IMR-90 (cell line): ENCODE measurements around the gene PITPNM3. TPM values are rescaled to one million over a fixed set of nuclear protein-coding genes. Genes with fewer than 3 reads are reported as not detected.

Source experiments
- ATAC-seq: fragments of 200-7000 bp; cut with Tn5 transposase; 2 replicates; pipeline ENCODE4 v1.9.1; 2020; ENCODE audit warnings: low read depth, mild to moderate bottlenecking, moderate library complexity
- BruUV-seq: library from RNA; stranded (reverse); fragments of 400-500 nt; replicated peaks from 2 replicates; lab custom pipeline; 2021; lab: Mats Ljungman, UMichigan
- CTCF ChIA-PET: fragments of 300-600 bp; formaldehyde crosslinking; extraction: SDS; loops from one replicate; lab custom pipeline; 2021; ENCODE audit warnings: antibody characterized with exemption; lab: Yijun Ruan, JAX
- POLR2A ChIA-PET: fragments of 300-600 bp; sonication (Branson Sonifier 250); formaldehyde crosslinking; loops from one replicate; lab custom pipeline; 2022; ENCODE audit warnings: antibody characterized with exemption; ENCODE audit not compliant: unreplicated experiment; lab: Charles Lee
- DNase-seq: peaks from one replicate; pipeline ENCODE4 v3.0.0; 2013
- H2AFZ ChIP-seq: replicated peaks from 2 replicates; pipeline ENCODE3; 2013; ENCODE audit warnings: low read length, mild to moderate bottlenecking; ENCODE audit not compliant: poor library complexity
- H2AK5ac ChIP-seq: 2 replicates; pipeline ENCODE4 v1.6.1; 2013; ENCODE audit warnings: low read depth, low read length, inconsistent platforms
- H2AK9ac ChIP-seq: replicated peaks from 2 replicates; pipeline ENCODE3; 2013; ENCODE audit warnings: mild to moderate bottlenecking, low read depth, low read length, moderate library complexity; ENCODE audit not compliant: poor library complexity
- H2BK120ac ChIP-seq: 2 replicates; pipeline ENCODE4 v1.6.1; 2013; ENCODE audit warnings: low read depth, low read length, inconsistent platforms
- H2BK15ac ChIP-seq: 3 replicates; pipeline ENCODE4 v1.6.1; 2013; ENCODE audit warnings: low read depth, low read length, inconsistent platforms
- H2BK20ac ChIP-seq: 2 replicates; pipeline ENCODE4 v1.6.1; 2013; ENCODE audit warnings: low read depth, mild to moderate bottlenecking, inconsistent platforms, low read length, moderate library complexity
- H2BK5ac ChIP-seq: 2 replicates; pipeline ENCODE4 v1.6.1; 2013; ENCODE audit warnings: mild to moderate bottlenecking, low read depth, low read length, inconsistent platforms; ENCODE audit not compliant: poor library complexity, severe bottlenecking
- H3K14ac ChIP-seq: replicated peaks from 2 replicates; pipeline ENCODE4 v1.6.1; 2013; ENCODE audit warnings: low read depth, low read length, inconsistent platforms
- H3K18ac ChIP-seq: 2 replicates; pipeline ENCODE4 v1.6.1; 2013; ENCODE audit warnings: low read depth, low read length, control low read depth
- H3K23ac ChIP-seq: 2 replicates; pipeline ENCODE4 v1.6.1; 2013; ENCODE audit warnings: low read depth, low read length, inconsistent platforms
- H3K27ac ChIP-seq: 2 replicates; pipeline ENCODE4 v1.5.1; 2013; ENCODE audit warnings: mild to moderate bottlenecking, control low read depth, low read length; ENCODE audit not compliant: insufficient read depth
- H3K27me3 ChIP-seq: 2 replicates; pipeline ENCODE4 v1.6.1; 2013; ENCODE audit warnings: low read length; ENCODE audit not compliant: control insufficient read depth, insufficient read depth
- H3K36me3 ChIP-seq: 2 replicates; pipeline ENCODE4 v1.6.1; 2013; ENCODE audit warnings: low read length, mixed read lengths; ENCODE audit not compliant: control insufficient read depth, insufficient read depth
- H3K4ac ChIP-seq: 2 replicates; pipeline ENCODE4 v1.6.1; 2013; ENCODE audit warnings: low read depth, low read length, inconsistent platforms
- H3K4me1 ChIP-seq: 2 replicates; pipeline ENCODE4 v1.6.1; 2013; ENCODE audit warnings: low read length, mixed read lengths; ENCODE audit not compliant: control insufficient read depth, insufficient read depth
- H3K4me2 ChIP-seq: 2 replicates; pipeline ENCODE4 v1.6.1; 2013; ENCODE audit warnings: low read depth, mild to moderate bottlenecking, control low read depth, low read length, moderate library complexity
- H3K4me3 ChIP-seq: 2 replicates; pipeline ENCODE4 v1.5.1; 2013; ENCODE audit warnings: low read depth, mild to moderate bottlenecking, control low read depth, low read length, moderate library complexity; ENCODE audit not compliant: insufficient read depth
- H3K56ac ChIP-seq: 2 replicates; pipeline ENCODE4 v1.6.1; 2013; ENCODE audit warnings: low read length, inconsistent platforms; ENCODE audit not compliant: insufficient read depth; ENCODE audit errors: extremely low read depth
- H3K79me1 ChIP-seq, 2 experiments: 2 replicates each; pipeline ENCODE4 v1.6.1; 2013; ENCODE audit warnings: low read length in 2 of 2, inconsistent platforms in 1 of 2, low read depth in 1 of 2
- H3K9ac ChIP-seq: 2 replicates; pipeline ENCODE4 v1.6.1; 2013; ENCODE audit warnings: low read depth, low read length, control low read depth
- H3K9me1 ChIP-seq: 2 replicates; pipeline ENCODE4 v1.6.1; 2013; ENCODE audit warnings: low read length, inconsistent platforms; ENCODE audit not compliant: insufficient read depth
- H3K9me3 ChIP-seq: 2 replicates; pipeline ENCODE4 v1.6.1; 2013; ENCODE audit warnings: low read length; ENCODE audit not compliant: control insufficient read depth, insufficient read depth
- H4K20me1 ChIP-seq: 2 replicates; pipeline ENCODE4 v1.6.1; 2013; ENCODE audit warnings: low read length, inconsistent platforms; ENCODE audit not compliant: insufficient read depth
- H4K5ac ChIP-seq: 2 replicates; pipeline ENCODE4 v1.6.1; 2013; ENCODE audit warnings: mild to moderate bottlenecking, low read depth, low read length, control low read depth
- H4K8ac ChIP-seq, 2 experiments: 2 replicates each; pipeline ENCODE4 v1.6.1; 2013; ENCODE audit warnings: low read depth in 2 of 2, low read length in 2 of 2, control low read depth in 1 of 2, inconsistent platforms in 1 of 2
- H4K91ac ChIP-seq: 2 replicates; pipeline ENCODE4 v1.6.1; 2013; ENCODE audit warnings: low read depth, low read length, inconsistent platforms; ENCODE audit not compliant: insufficient read depth
- BHLHE40 ChIP-seq: fragments of 150-350 bp; IDR thresholded peaks from 2 replicates; pipeline ENCODE4 v1.6.1; 2016; ENCODE audit warnings: mild to moderate bottlenecking, low read depth, low read length
- CEBPB ChIP-seq: IDR thresholded peaks from 2 replicates; pipeline ENCODE4 v1.6.1; 2012; ENCODE audit warnings: low read depth, low read length, improper control_type of control experiment
- FOS ChIP-seq: fragments of 150-350 bp; IDR thresholded peaks from 2 replicates; pipeline ENCODE4 v1.6.1; 2016; ENCODE audit warnings: low read depth, low read length
- MXI1 ChIP-seq: IDR thresholded peaks from 2 replicates; pipeline ENCODE4 v1.6.1; 2012; ENCODE audit warnings: low read depth, mild to moderate bottlenecking, low read length, moderate library complexity, borderline replicate concordance
- NFE2L2 ChIP-seq: fragments of 150-350 bp; IDR thresholded peaks from 2 replicates; pipeline ENCODE4 v1.6.1; 2016; ENCODE audit warnings: low read depth, mild to moderate bottlenecking, low read length
- POLR2A ChIP-seq: IDR thresholded peaks from 2 replicates; pipeline ENCODE4 v1.6.1; 2012; ENCODE audit warnings: mild to moderate bottlenecking, low read depth, low read length
- WGBS, 2 experiments: methylation state at CpG; one replicate each; pipeline versions ENCODE4 v1.1.5 to v1.1.7; 2013; ENCODE audit warnings: missing lambda C conversion rate in 2 of 2; ENCODE audit not compliant: insufficient read length in 1 of 2; ENCODE audit errors: extremely low coverage in 2 of 2; 5-methylcytosine and 5-hydroxymethylcytosine counted together
- dilution Hi-C: fragments of 300-500 bp; cut with HindIII; formaldehyde crosslinking; loops from one replicate; pipeline ENCODE4 v1.14.3; 2018; ENCODE audit warnings: low sequenced_read_pairs; ENCODE audit not compliant: unreplicated experiment
- in situ Hi-C: fragments of 300-500 bp; cut with MboI; formaldehyde crosslinking; loops from 3 replicates; pipeline ENCODE4 v1.14.3; 2019; ENCODE audit warnings: low sequenced_read_pairs, inconsistent platforms, mixed read lengths
- intact Hi-C: fragments of 100-400 bp; cut with micrococcal nuclease; formaldehyde crosslinking; loops from 2 replicates; pipeline ENCODE4 v1.10.0; 2022
- polyA plus RNA-seq, 3 experiments: library from polyadenylated mRNA; depleted of rRNA; stranded (reverse); fragments of >200 nt; gene quantifications; 2 replicates each; pipeline ENCODE4 v1.2.3, GENCODE V29; 2012; ENCODE audit warnings: low replicate concordance in 1 of 3
- total RNA-seq: library from RNA; depleted of rRNA; stranded (reverse); fragments of >200 nt; gene quantifications from 2 replicates; pipeline ENCODE4 v1.2.3, GENCODE V29; 2012
- TF ChIP-seq, protein P1 (sequence below): fragments of 150-350 bp; IDR thresholded peaks from 2 replicates; pipeline ENCODE4 v1.6.1; 2017; ENCODE audit warnings: mild to moderate bottlenecking, antibody characterized with exemption, low read length, low read depth
- TF ChIP-seq, protein P2 (sequence below): conservative IDR thresholded peaks from 2 replicates; pipeline ENCODE4 v1.5.1; 2012; ENCODE audit warnings: mild to moderate bottlenecking, low read depth, low read length, improper control_type of control experiment

The PITPNM3 gene
- total and polyA plus RNA-seq, 2 of the 4 experiments (the other 2 are of a cell fraction), result 0.54 to 1.7 TPM

DNA sequence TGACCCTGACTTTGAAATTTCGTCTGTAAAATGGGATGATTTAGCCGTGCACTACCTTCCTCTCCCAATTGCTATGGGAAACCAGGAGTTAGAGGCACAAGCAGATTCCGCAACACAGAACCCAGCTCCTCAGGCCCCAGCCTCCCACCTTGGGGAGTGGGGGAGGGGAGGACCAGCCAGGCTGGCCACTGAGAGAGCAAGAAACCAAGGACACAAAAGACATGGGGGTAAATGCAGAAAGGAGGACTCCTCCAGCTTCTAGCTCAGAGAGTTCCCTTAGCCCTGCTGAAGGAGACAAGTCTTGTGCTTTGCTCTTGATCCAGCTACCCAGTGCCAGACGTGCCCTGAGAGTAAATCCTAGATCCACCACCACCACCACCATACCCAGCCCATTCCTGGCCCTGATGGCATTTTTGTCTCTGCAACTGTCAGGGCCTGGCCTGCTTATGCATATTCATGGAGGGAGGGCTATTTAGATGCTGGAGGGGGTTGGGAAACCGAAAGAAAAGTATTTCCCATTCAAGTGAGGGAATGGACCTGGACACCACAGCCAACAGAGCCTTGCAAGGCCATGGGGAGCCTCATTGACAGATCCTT, 25.9 kb downstream of the PITPNM3 start:
- no peak overlapping the region for H3K18ac ChIP-seq
- no peak overlapping the region for H2BK15ac ChIP-seq
- ChIA-PET POLR2A (no interaction called here), CTCF (no interaction called here)
- H4K8ac ChIP-seq, result no peak overlapping the region
- no peak overlapping the region for H3K4me3 ChIP-seq
- in situ Hi-C loops (no loop called here), intact Hi-C loops (no loop called here), dilution Hi-C loops (no loop called here)
- no TSS peak for BruUV-seq
- no peak overlapping the region for H3K23ac ChIP-seq
- H4K20me1 ChIP-seq, result no peaks in the 10 kb centered on the region
- H3K4me2 ChIP-seq, result no peak overlapping the region
- H2BK20ac ChIP-seq, result no peak overlapping the region
- no peak for DNase-seq
- H2AK9ac ChIP-seq, result no peak overlapping the region
- H3K4me1 ChIP-seq, result no peaks in the 10 kb centered on the region
- H3K27ac ChIP-seq, result no peak overlapping the region
- no peak overlapping the region for H3K4ac ChIP-seq
- no peaks in the 10 kb centered on the region for H3K27me3 ChIP-seq
- TF ChIP-seq POLR2A (no peak), MXI1 (no peak), BHLHE40 (no peak), CEBPB (no peak), NFE2L2 (no peak), FOS (no peak)
- TF ChIP-seq, protein P1, sequence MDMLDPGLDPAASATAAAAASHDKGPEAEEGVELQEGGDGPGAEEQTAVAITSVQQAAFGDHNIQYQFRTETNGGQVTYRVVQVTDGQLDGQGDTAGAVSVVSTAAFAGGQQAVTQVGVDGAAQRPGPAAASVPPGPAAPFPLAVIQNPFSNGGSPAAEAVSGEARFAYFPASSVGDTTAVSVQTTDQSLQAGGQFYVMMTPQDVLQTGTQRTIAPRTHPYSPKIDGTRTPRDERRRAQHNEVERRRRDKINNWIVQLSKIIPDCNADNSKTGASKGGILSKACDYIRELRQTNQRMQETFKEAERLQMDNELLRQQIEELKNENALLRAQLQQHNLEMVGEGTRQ, result no peak
- TF ChIP-seq, protein P2, sequence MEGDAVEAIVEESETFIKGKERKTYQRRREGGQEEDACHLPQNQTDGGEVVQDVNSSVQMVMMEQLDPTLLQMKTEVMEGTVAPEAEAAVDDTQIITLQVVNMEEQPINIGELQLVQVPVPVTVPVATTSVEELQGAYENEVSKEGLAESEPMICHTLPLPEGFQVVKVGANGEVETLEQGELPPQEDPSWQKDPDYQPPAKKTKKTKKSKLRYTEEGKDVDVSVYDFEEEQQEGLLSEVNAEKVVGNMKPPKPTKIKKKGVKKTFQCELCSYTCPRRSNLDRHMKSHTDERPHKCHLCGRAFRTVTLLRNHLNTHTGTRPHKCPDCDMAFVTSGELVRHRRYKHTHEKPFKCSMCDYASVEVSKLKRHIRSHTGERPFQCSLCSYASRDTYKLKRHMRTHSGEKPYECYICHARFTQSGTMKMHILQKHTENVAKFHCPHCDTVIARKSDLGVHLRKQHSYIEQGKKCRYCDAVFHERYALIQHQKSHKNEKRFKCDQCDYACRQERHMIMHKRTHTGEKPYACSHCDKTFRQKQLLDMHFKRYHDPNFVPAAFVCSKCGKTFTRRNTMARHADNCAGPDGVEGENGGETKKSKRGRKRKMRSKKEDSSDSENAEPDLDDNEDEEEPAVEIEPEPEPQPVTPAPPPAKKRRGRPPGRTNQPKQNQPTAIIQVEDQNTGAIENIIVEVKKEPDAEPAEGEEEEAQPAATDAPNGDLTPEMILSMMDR, result no peak
- no peak overlapping the region for H2AFZ ChIP-seq
- H3K9me1 ChIP-seq, result no peaks in the 10 kb centered on the region
- H3K56ac ChIP-seq, result no peak overlapping the region
- H4K91ac ChIP-seq, result no peak overlapping the region
- no peak overlapping the region for H3K9ac ChIP-seq
- no peak overlapping the region for H2BK120ac ChIP-seq
- no peak overlapping the region for H2BK5ac ChIP-seq
- H4K5ac ChIP-seq, result no peak overlapping the region
- no peak for ATAC-seq
- H2AK5ac ChIP-seq, result no peak overlapping the region
- no peaks in the 10 kb centered on the region for H3K9me3 ChIP-seq
- no peaks in the 10 kb centered on the region for H3K79me1 ChIP-seq
- no peaks in the 10 kb centered on the region for H3K36me3 ChIP-seq
- WGBS, 2 experiments, result no CpG with 5 or more reads among the region's 5 CpGs
- H3K14ac ChIP-seq, result no peak overlapping the region
